Neuronal stem cell (in vitro differentiated cells): Measurements from ENCODE around the gene CD300LD.

Source experiments
- DNase-seq: peaks from one replicate; pipeline ENCODE4 v3.0.0-alpha.2; 2013; ENCODE audit warnings: low spot score
- H2AFZ ChIP-seq: one replicate; pipeline ENCODE4 v1.6.1; 2013; ENCODE audit warnings: mild to moderate bottlenecking, low read length, inconsistent platforms
- H2AK5ac ChIP-seq: 2 replicates; pipeline ENCODE4 v1.6.1; 2013; ENCODE audit warnings: low read depth, mild to moderate bottlenecking, inconsistent platforms, low read length, moderate library complexity, mixed read lengths
- H2BK120ac ChIP-seq: 2 replicates; pipeline ENCODE4 v1.6.1; 2013; ENCODE audit warnings: low read depth, mild to moderate bottlenecking, inconsistent platforms, low read length, moderate library complexity, mixed read lengths
- H2BK12ac ChIP-seq: one replicate; pipeline ENCODE4 v1.6.1; 2013; ENCODE audit warnings: low read length, inconsistent platforms
- H2BK15ac ChIP-seq: 2 replicates; pipeline ENCODE4 v1.6.1; 2013; ENCODE audit warnings: mild to moderate bottlenecking, low read length, inconsistent platforms, mixed read lengths
- H2BK5ac ChIP-seq: one replicate; pipeline ENCODE4 v1.6.1; 2013; ENCODE audit warnings: inconsistent platforms, mild to moderate bottlenecking, low read length, moderate library complexity
- H3K14ac ChIP-seq: one replicate; pipeline ENCODE4 v1.6.1; 2013; ENCODE audit warnings: low read length, inconsistent platforms
- H3K18ac ChIP-seq: 2 replicates; pipeline ENCODE4 v1.6.1; 2013; ENCODE audit warnings: low read length, inconsistent platforms
- H3K23ac ChIP-seq: 2 replicates; pipeline ENCODE4 v1.6.1; 2013; ENCODE audit warnings: low read depth, mild to moderate bottlenecking, mixed read lengths, low read length, inconsistent platforms; ENCODE audit not compliant: poor library complexity
- H3K27ac ChIP-seq: replicated peaks from 3 replicates; pipeline ENCODE4 v1.5.1; 2013; ENCODE audit warnings: low read length, inconsistent platforms
- H3K27me3 ChIP-seq, 3 experiments: 2 replicates each; pipeline ENCODE4 v1.6.1; 2013; ENCODE audit warnings: low read length in 3 of 3, mild to moderate bottlenecking in 2 of 3, inconsistent platforms in 1 of 3, low read depth in 1 of 3, mixed read lengths in 1 of 3, moderate library complexity in 1 of 3; ENCODE audit not compliant: control insufficient read depth in 3 of 3, insufficient read depth in 3 of 3
- H3K36me3 ChIP-seq, 2 donors: replicated peaks in 1 of 2; 2 replicates each; pipeline ENCODE4 v1.6.1; 2013; ENCODE audit warnings: low read length in 2 of 2; ENCODE audit not compliant: control insufficient read depth in 2 of 2, insufficient read depth in 2 of 2
- H3K4ac ChIP-seq: 2 replicates; pipeline ENCODE4 v1.6.1; 2013; ENCODE audit warnings: inconsistent platforms, mild to moderate bottlenecking, low read length, moderate library complexity
- H3K4me1 ChIP-seq, 2 donors: 1 replicate in 1 of 2; 2 replicates in 1 of 2; pipeline ENCODE4 v1.6.1; 2013; ENCODE audit warnings: low read length in 2 of 2, low read depth in 1 of 2; ENCODE audit not compliant: control insufficient read depth in 2 of 2, insufficient read depth in 1 of 2
- H3K4me2 ChIP-seq: one replicate; pipeline ENCODE4 v1.6.1; 2013; ENCODE audit warnings: mild to moderate bottlenecking, low read length, inconsistent platforms; ENCODE audit not compliant: insufficient read depth, poor library complexity, severe bottlenecking
- H3K4me3 ChIP-seq, 2 donors: 2 replicates each; pipeline ENCODE4 v1.5.1; 2013; ENCODE audit warnings: low read length in 2 of 2, mild to moderate bottlenecking in 2 of 2, inconsistent platforms in 1 of 2, moderate library complexity in 1 of 2
- H3K79me1 ChIP-seq: one replicate; pipeline ENCODE4 v1.6.1; 2013; ENCODE audit warnings: low read depth, mild to moderate bottlenecking, inconsistent platforms, low read length, moderate library complexity
- H3K9ac ChIP-seq: one replicate; pipeline ENCODE4 v1.6.1; 2013; ENCODE audit warnings: mild to moderate bottlenecking, low read depth, low read length, inconsistent platforms; ENCODE audit not compliant: poor library complexity
- H3K9me3 ChIP-seq, 2 donors: replicated peaks in 1 of 2; 2 replicates each; pipeline versions ENCODE3 to v1.6.1; 2013; ENCODE audit warnings: low read length in 2 of 2, mild to moderate bottlenecking in 2 of 2, inconsistent platforms in 1 of 2, low read depth in 1 of 2, mixed read lengths in 1 of 2, moderate library complexity in 1 of 2; ENCODE audit not compliant: control insufficient read depth in 2 of 2, insufficient read depth in 1 of 2
- H4K8ac ChIP-seq: one replicate; pipeline ENCODE4 v1.6.1; 2013; ENCODE audit warnings: low read depth, mild to moderate bottlenecking, inconsistent platforms, low read length, moderate library complexity
- H4K91ac ChIP-seq: one replicate; pipeline ENCODE4 v1.6.1; 2013; ENCODE audit warnings: low read length, low read depth, mild to moderate bottlenecking, inconsistent platforms; ENCODE audit not compliant: poor library complexity
- WGBS, 2 donors: extraction: QIAGEN DNeasy Blood & Tissue Kit; methylation state at CpG; one replicate each; pipeline ENCODE4 v1.1.7; 2013; ENCODE audit warnings: missing lambda C conversion rate in 2 of 2, mixed read lengths in 1 of 2; ENCODE audit not compliant: insufficient read length in 2 of 2, insufficient replicate concordance in 1 of 2; ENCODE audit errors: extremely low coverage in 2 of 2; 5-methylcytosine and 5-hydroxymethylcytosine counted together

CD300LD gene

DNA sequence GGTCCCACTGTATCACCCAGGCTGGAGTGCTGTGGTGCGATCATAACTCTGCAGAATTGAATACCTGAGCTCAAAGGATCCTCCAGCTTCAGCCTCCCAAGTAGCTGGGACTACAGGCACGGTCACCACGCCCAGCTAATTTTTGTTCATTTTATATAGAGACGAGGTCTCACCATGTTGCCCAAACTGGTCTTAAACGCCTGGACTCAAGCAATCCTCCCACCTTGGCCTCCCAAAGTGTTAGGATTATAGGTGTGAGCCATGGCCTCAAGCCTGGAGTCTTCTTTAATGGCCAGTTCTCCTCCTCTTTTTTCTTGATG lies 61.3 kb downstream of the CD300LD start:
- Histone ChIP-seq H3K27me3 (peaks cover 0 to 2% (median 0%) of the 10 kb centered on the region in 3 experiments), H3K27ac (no peak overlapping the region), H3K79me1 (no peaks in the 10 kb centered on the region), H2BK5ac (no peak overlapping the region), H3K4me2 (no peak overlapping the region), H3K18ac (no peak overlapping the region), H4K91ac (no peak overlapping the region), H3K23ac (no peak overlapping the region), H3K36me3 (no peaks in the 10 kb centered on the region), H3K4ac (no peak overlapping the region), H4K8ac (no peak overlapping the region), H3K9me3 (no peaks in the 10 kb centered on the region), H3K9ac (no peak overlapping the region), H2BK12ac (no peak overlapping the region), H2AFZ (no peak overlapping the region), H3K14ac (no peak overlapping the region), H3K4me3 (no peak overlapping the region), H2BK15ac (no peak overlapping the region), H3K4me1 (no peaks in the 10 kb centered on the region), H2AK5ac (no peak overlapping the region), H2BK120ac (no peak overlapping the region)
- no CpG with 5 or more reads among the region's 5 CpGs for WGBS, 2 donors
- no peak for DNase-seq
